Measurements from ENCODE around the gene MIGA2.

DNA sequence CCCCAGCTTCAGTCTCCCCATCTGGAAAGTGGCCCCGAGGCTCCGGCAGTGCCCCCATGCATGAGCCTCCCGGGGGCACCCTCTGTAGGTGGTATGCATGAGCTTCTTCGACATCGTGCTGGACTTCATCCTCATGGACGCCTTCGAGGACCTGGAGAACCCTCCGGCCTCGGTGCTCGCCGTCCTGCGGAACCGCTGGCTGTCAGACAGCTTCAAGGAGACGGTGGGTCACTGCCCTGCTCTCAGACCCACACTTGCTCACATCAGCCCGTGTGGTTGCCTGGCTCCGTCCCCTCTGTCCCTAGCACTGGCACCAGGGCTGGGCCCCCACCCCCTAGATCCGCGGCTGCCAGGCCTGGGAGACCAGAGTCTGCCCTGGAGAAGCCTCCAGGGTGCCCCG lies 31.7 kb downstream of the MIGA2 start:
- TF ChIP-seq, protein P1, sequence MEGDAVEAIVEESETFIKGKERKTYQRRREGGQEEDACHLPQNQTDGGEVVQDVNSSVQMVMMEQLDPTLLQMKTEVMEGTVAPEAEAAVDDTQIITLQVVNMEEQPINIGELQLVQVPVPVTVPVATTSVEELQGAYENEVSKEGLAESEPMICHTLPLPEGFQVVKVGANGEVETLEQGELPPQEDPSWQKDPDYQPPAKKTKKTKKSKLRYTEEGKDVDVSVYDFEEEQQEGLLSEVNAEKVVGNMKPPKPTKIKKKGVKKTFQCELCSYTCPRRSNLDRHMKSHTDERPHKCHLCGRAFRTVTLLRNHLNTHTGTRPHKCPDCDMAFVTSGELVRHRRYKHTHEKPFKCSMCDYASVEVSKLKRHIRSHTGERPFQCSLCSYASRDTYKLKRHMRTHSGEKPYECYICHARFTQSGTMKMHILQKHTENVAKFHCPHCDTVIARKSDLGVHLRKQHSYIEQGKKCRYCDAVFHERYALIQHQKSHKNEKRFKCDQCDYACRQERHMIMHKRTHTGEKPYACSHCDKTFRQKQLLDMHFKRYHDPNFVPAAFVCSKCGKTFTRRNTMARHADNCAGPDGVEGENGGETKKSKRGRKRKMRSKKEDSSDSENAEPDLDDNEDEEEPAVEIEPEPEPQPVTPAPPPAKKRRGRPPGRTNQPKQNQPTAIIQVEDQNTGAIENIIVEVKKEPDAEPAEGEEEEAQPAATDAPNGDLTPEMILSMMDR (IDR thresholded peaks at IDR 0.05): no peak
- no peak for TF ChIP-seq POLR2A (IDR thresholded peaks at IDR 0.05)
